SU-DHL-6 (cell line): Measurements from ENCODE around the gene ZNF799.

ENCODE experiments used
- H2AFZ ChIP-seq: fragments of 200-600 bp; sonication (generic); 2 replicates; pipeline ENCODE4 v1.6.1; 2014; ENCODE audit warnings: low read depth, mild to moderate bottlenecking, moderate library complexity, mixed read lengths, antibody characterized with exemption, low read length; ENCODE audit not compliant: severe bottlenecking
- H3F3A ChIP-seq: fragments of 200-600 bp; shearing (Covaris generic); 2 replicates; pipeline ENCODE4 v1.6.0; 2016; ENCODE audit warnings: antibody characterized with exemption, mild to moderate bottlenecking; ENCODE audit not compliant: insufficient read depth
- H3K27ac ChIP-seq: fragments of 200-600 bp; sonication (generic); 2 replicates; pipeline ENCODE4 v1.5.1; 2016; ENCODE audit warnings: low read depth, mild to moderate bottlenecking, low read length, moderate library complexity, mixed read lengths
- H3K27me3 ChIP-seq: fragments of 200-600 bp; sonication (generic), shearing (Covaris generic); 2 replicates; pipeline ENCODE4 v1.6.0; 2014; ENCODE audit warnings: mild to moderate bottlenecking, low read length
- H3K36me3 ChIP-seq: fragments of 200-600 bp; sonication (generic); 2 replicates; pipeline ENCODE4 v1.6.1; 2014; ENCODE audit warnings: mild to moderate bottlenecking, low read length, mixed read lengths
- H3K4me2 ChIP-seq: fragments of 300-600, 200-600 bp; shearing (Covaris generic), sonication (generic); 2 replicates; pipeline ENCODE4 v1.6.0; 2014; ENCODE audit warnings: low read length, low read depth, mild to moderate bottlenecking; ENCODE audit not compliant: poor library complexity, severe bottlenecking
- H3K4me3 ChIP-seq: fragments of 200-600 bp; sonication (generic); 2 replicates; pipeline ENCODE4 v1.5.1; 2014; ENCODE audit warnings: antibody characterized with exemption, low read length, mild to moderate bottlenecking, mixed read lengths; ENCODE audit not compliant: insufficient read depth, poor library complexity, severe bottlenecking
- H3K79me2 ChIP-seq: fragments of 200-600 bp; sonication (generic); 2 replicates; pipeline ENCODE4 v1.6.1; 2014; ENCODE audit warnings: mild to moderate bottlenecking, low read length, moderate library complexity; ENCODE audit not compliant: insufficient read depth
- H3K9ac ChIP-seq: fragments of 200-600 bp; sonication (generic); 2 replicates; pipeline ENCODE4 v1.7.0; 2014; ENCODE audit warnings: mild to moderate bottlenecking, low read length
- H3K9me2 ChIP-seq: fragments of 200-600 bp; sonication (generic); replicated peaks from 2 replicates; pipeline ENCODE4 v1.6.1; 2014; ENCODE audit warnings: low read length; ENCODE audit not compliant: insufficient read depth
- H3K9me3 ChIP-seq: fragments of 200-600 bp; sonication (generic); 2 replicates; pipeline ENCODE4 v1.6.1; 2014; ENCODE audit warnings: low read length, mixed read lengths; ENCODE audit not compliant: insufficient read depth
- H4K20me1 ChIP-seq: fragments of 200-600 bp; sonication (generic); 2 replicates; pipeline ENCODE4 v1.6.1; 2014; ENCODE audit warnings: low read depth, mild to moderate bottlenecking, antibody characterized with exemption, low read length, moderate library complexity, mixed read lengths
- EZH2phosphoT487 ChIP-seq: fragments of 200-600 bp; sonication (generic), shearing (Covaris generic); conservative IDR thresholded peaks from 2 replicates; pipeline ENCODE4 v1.6.1; 2018; ENCODE audit warnings: mild to moderate bottlenecking, antibody characterized with exemption, low read length, moderate library complexity, mixed read lengths
- TF ChIP-seq, protein P1 (sequence below): fragments of 200-600 bp; sonication (generic); IDR thresholded peaks from one replicate; pipeline ENCODE4 v1.5.1; 2017; ENCODE audit warnings: antibody characterized with exemption, mild to moderate bottlenecking, low read length, moderate library complexity; ENCODE audit not compliant: insufficient read depth, poor library complexity, severe bottlenecking

ZNF799 gene

DNA sequence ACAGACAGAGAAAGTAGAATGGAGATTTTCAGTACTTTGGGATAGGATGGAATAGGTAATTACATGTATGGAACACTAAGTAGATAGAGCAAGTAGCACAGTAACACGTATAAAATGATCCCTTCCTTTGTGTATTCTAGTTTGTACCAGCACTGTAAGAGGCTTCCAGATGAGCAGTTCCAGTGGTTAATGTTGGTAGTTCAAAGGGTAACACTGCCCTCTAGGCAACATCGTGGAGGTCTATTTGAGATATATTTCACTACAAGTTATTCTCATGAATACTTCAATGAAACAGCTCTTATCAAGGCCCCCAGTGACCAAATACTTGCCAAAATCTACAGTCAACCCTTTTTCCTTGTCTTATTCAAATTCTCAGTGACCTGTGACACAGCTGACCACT is 54.2 kb downstream of the ZNF799 start:
- Histone ChIP-seq H3K4me2 (no peak overlapping the region), H3K9me3 (peaks cover 37% of the 10 kb centered on the region), H3K36me3 (peaks cover 27% of the 10 kb centered on the region), H3K27ac (no peak overlapping the region), H3F3A (no peaks in the 10 kb centered on the region), H4K20me1 (no peaks in the 10 kb centered on the region), H3K9me2 (no peaks in the 10 kb centered on the region), H3K4me3 (no peak overlapping the region), H3K79me2 (no peaks in the 10 kb centered on the region), H3K9ac (no peak overlapping the region), H3K27me3 (no peaks in the 10 kb centered on the region), H2AFZ (no peak overlapping the region)
- TF ChIP-seq, protein P1, sequence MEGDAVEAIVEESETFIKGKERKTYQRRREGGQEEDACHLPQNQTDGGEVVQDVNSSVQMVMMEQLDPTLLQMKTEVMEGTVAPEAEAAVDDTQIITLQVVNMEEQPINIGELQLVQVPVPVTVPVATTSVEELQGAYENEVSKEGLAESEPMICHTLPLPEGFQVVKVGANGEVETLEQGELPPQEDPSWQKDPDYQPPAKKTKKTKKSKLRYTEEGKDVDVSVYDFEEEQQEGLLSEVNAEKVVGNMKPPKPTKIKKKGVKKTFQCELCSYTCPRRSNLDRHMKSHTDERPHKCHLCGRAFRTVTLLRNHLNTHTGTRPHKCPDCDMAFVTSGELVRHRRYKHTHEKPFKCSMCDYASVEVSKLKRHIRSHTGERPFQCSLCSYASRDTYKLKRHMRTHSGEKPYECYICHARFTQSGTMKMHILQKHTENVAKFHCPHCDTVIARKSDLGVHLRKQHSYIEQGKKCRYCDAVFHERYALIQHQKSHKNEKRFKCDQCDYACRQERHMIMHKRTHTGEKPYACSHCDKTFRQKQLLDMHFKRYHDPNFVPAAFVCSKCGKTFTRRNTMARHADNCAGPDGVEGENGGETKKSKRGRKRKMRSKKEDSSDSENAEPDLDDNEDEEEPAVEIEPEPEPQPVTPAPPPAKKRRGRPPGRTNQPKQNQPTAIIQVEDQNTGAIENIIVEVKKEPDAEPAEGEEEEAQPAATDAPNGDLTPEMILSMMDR: peak; percentile 15
- no peak for TF ChIP-seq EZH2phosphoT487

DNA sequence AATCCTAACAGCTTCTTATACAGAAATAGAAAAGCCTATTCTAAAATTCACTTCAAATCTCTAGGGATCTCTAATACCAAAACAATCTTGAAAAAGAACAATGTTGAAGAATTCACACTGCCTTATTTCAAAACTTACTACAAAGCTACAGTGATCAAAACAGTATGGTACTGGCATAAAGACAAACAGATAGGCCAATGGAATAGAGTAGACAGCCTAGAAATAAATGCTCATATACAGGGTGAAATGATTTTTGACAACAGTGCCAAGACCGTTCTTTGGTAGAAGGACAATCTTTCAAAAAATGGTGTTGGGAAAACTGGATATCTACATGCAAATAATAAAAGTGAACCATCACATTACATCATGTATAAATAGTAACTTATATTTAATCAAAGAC is 55.9 kb downstream of the ZNF799 start:
- Histone ChIP-seq H3F3A (no peaks in the 10 kb centered on the region), H3K27ac (no peak overlapping the region), H3K79me2 (no peaks in the 10 kb centered on the region)

More for the DNA sequence above, 55.9 kb downstream of the ZNF799 start:
- no peaks in the 10 kb centered on the region for H4K20me1 ChIP-seq
- H2AFZ ChIP-seq: no peak overlapping the region
- H3K27me3 ChIP-seq: no peaks in the 10 kb centered on the region
- peaks cover 11% of the 10 kb centered on the region for H3K36me3 ChIP-seq
- H3K9me2 ChIP-seq: no peaks in the 10 kb centered on the region
- TF ChIP-seq, protein P1: no peak
- TF ChIP-seq EZH2phosphoT487: no peak
- H3K4me3 ChIP-seq: no peak overlapping the region
- H3K9me3 ChIP-seq: peaks cover 20% of the 10 kb centered on the region
- no peak overlapping the region for H3K9ac ChIP-seq
- no peak overlapping the region for H3K4me2 ChIP-seq
